Endodermal cell (in vitro differentiated cells): ENCODE data around the gene SLC9A7. TPM values are rescaled to one million over a fixed set of nuclear protein-coding genes. Genes with fewer than 3 reads are reported as not detected.
A peak's percentile ranks its signal among the peaks of the same experiment; 100 is the strongest.

ENCODE experiments used
- DNase-seq: peaks from one replicate; pipeline ENCODE4 v3.0.0-alpha.2; 2017
- H3K27ac ChIP-seq: 2 replicates; pipeline ENCODE4 v1.5.1; 2013; ENCODE audit warnings: mild to moderate bottlenecking, low read depth, low read length, moderate library complexity
- H3K27me3 ChIP-seq: 2 replicates; pipeline ENCODE4 v1.6.1; 2013; ENCODE audit warnings: mild to moderate bottlenecking, low read length, moderate library complexity; ENCODE audit not compliant: insufficient read depth, control insufficient read depth, poor library complexity, severe bottlenecking
- H3K36me3 ChIP-seq: 2 replicates; pipeline ENCODE4 v1.7.0; 2013; ENCODE audit warnings: mild to moderate bottlenecking, low read length, moderate library complexity; ENCODE audit not compliant: control insufficient read depth, insufficient read depth
- H3K4me1 ChIP-seq: one replicate; pipeline ENCODE4 v1.7.0; 2013; ENCODE audit warnings: low read length; ENCODE audit not compliant: control insufficient read depth, insufficient read depth
- H3K4me3 ChIP-seq: 2 replicates; pipeline ENCODE4 v1.5.1; 2013; ENCODE audit warnings: mild to moderate bottlenecking, low read length, moderate library complexity
- H3K9ac ChIP-seq: 2 replicates; pipeline ENCODE4 v1.6.1; 2013; ENCODE audit warnings: mild to moderate bottlenecking, low read length, moderate library complexity; ENCODE audit not compliant: poor library complexity, severe bottlenecking; ENCODE audit errors: extremely low read depth
- H3K9me3 ChIP-seq: 2 replicates; pipeline ENCODE4 v1.6.1; 2013; ENCODE audit warnings: mild to moderate bottlenecking, low read length, moderate library complexity; ENCODE audit not compliant: control insufficient read depth
- H3K27ac Mint-ChIP-seq: 2 replicates; pipeline ENCODE4 v1.8.0; 2020; ENCODE audit warnings: mixed read lengths
- H3K27me3 Mint-ChIP-seq: 2 replicates; pipeline ENCODE4 v1.8.0; 2021; ENCODE audit warnings: mild to moderate bottlenecking, mixed read lengths; ENCODE audit not compliant: insufficient read depth
- H3K36me3 Mint-ChIP-seq: 2 replicates; pipeline ENCODE4 v1.8.0; 2020; ENCODE audit warnings: low read depth, mixed read lengths
- H3K4me1 Mint-ChIP-seq: 2 replicates; pipeline ENCODE4 v1.8.0; 2020; ENCODE audit warnings: mixed read lengths
- H3K4me3 Mint-ChIP-seq: 2 replicates; pipeline ENCODE4 v1.8.0; 2020; ENCODE audit warnings: mild to moderate bottlenecking, moderate library complexity, mixed read lengths
- H3K9me3 Mint-ChIP-seq: 2 replicates; pipeline ENCODE4 v1.8.0; 2020; ENCODE audit warnings: mild to moderate bottlenecking, mixed read lengths
- WGBS, 2 experiments: methylation state at CpG; one replicate each; pipeline versions ENCODE4 v1.1.5 to v1.1.7; 2013; ENCODE audit warnings: missing lambda C conversion rate in 2 of 2, mixed read lengths in 1 of 2; ENCODE audit not compliant: insufficient coverage in 1 of 2, insufficient read length in 1 of 2; 5-methylcytosine and 5-hydroxymethylcytosine counted together
- total RNA-seq, 2 donors: library from RNA; stranded (reverse); fragmentation: NEBNext Ultra II Directional in 1 of 2; extraction: Animal tissue kit (Norgen Biotek cat#: 25700) in 1 of 2; gene quantifications; 2 replicates in 1 of 2; 3 replicates in 1 of 2; pipeline ENCODE4 v1.2.1, GENCODE V29; 2021
- TF ChIP-seq, protein P1 (sequence below): fragments of 200-600 bp; sonication (generic); conservative IDR thresholded peaks from 2 replicates; pipeline ENCODE4 v1.5.0; 2021; ENCODE audit warnings: antibody characterized with exemption, mild to moderate bottlenecking

SLC9A7 gene
- total RNA-seq, 2 donors from 2014 or later, result 23.7 to 25.3 TPM

DNA sequence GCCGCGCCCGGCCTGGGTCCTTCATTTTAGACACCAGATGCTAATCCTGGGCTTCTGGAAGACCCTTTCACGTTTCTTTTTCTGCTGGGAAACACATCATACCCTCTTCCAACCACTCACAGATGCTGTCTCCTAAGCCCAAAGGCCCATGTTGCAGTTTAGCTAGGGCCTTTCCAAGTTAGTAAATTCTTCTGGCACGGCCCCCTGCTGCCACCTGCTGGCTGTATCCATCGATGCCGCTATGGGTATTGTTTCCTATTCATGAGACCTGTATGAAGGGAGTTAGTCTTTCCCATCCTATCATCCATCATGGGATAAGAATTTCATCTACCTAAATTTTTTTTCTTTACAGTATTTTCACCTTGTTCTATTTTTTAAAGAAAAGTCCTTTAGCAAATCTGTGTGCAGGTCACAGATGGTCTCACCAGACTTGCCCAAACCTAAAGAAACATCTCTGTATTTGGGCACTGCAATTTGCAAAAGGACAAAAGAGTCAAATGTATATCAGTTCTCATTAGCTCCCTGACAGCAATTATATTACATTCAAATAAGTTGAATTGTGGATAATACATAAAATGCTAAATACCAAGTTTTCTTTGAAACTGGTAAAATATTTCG lies 37.8 kb upstream of the SLC9A7 start:
- Mint-ChIP-seq H3K9me3 (peaks cover 54% of the 10 kb centered on the region), H3K4me1 (peaks cover 18% of the 10 kb centered on the region), H3K27ac (no peak overlapping the region), H3K36me3 (no peaks in the 10 kb centered on the region), H3K27me3 (no peaks in the 10 kb centered on the region), H3K4me3 (no peak overlapping the region)
- H3K27ac ChIP-seq, result no peak overlapping the region
- no peaks in the 10 kb centered on the region for H3K36me3 ChIP-seq
- no peak overlapping the region for H3K4me3 ChIP-seq
- H3K27me3 ChIP-seq, result no peaks in the 10 kb centered on the region
- TF ChIP-seq, protein P1, sequence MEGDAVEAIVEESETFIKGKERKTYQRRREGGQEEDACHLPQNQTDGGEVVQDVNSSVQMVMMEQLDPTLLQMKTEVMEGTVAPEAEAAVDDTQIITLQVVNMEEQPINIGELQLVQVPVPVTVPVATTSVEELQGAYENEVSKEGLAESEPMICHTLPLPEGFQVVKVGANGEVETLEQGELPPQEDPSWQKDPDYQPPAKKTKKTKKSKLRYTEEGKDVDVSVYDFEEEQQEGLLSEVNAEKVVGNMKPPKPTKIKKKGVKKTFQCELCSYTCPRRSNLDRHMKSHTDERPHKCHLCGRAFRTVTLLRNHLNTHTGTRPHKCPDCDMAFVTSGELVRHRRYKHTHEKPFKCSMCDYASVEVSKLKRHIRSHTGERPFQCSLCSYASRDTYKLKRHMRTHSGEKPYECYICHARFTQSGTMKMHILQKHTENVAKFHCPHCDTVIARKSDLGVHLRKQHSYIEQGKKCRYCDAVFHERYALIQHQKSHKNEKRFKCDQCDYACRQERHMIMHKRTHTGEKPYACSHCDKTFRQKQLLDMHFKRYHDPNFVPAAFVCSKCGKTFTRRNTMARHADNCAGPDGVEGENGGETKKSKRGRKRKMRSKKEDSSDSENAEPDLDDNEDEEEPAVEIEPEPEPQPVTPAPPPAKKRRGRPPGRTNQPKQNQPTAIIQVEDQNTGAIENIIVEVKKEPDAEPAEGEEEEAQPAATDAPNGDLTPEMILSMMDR, result peak; percentile 85
- H3K9me3 ChIP-seq, result no peaks in the 10 kb centered on the region
- peak; percentile 92 for DNase-seq
- 43% methylated on average over 6 of the region's 8 CpGs; no CpG with 5 or more reads in 1 of the 2 experiments for WGBS, 2 experiments
- H3K9ac ChIP-seq, result no peak overlapping the region
- peaks cover 4% of the 10 kb centered on the region for H3K4me1 ChIP-seq

- Mint-ChIP-seq H3K27me3 (no peaks in the 10 kb centered on the region), H3K36me3 (no peaks in the 10 kb centered on the region), H3K4me1 (peaks cover 20% of the 10 kb centered on the region), H3K27ac (no peak overlapping the region), H3K4me3 (no peak overlapping the region), H3K9me3 (peaks cover 66% of the 10 kb centered on the region)
- no peak for DNase-seq
- H3K4me1 ChIP-seq, result peaks cover 6% of the 10 kb centered on the region
- H3K27me3 ChIP-seq, result no peaks in the 10 kb centered on the region
- no peaks in the 10 kb centered on the region for H3K36me3 ChIP-seq
- H3K9me3 ChIP-seq, result no peaks in the 10 kb centered on the region
- TF ChIP-seq, protein P1, result no peak
- no peak overlapping the region for H3K4me3 ChIP-seq
- 88 to 100% methylated on average over 1 to 4 of the region's 6 CpGs for WGBS, 2 experiments
- H3K9ac ChIP-seq, result no peak overlapping the region
- no peak overlapping the region for H3K27ac ChIP-seq
These were observed 34.6 kb upstream of the SLC9A7 start for GRCh38 chrX:46793386-46794143.

- Mint-ChIP-seq H3K4me1 (peaks cover 20% of the 10 kb centered on the region), H3K27ac (peak overlapping the region; percentile 35)
- no peak overlapping the region for H3K9ac ChIP-seq
These were observed 33.9 kb upstream of the SLC9A7 start for GRCh38 chrX:46792810-46793188.

More at GRCh38 chrX:46792810-46793188, 33.9 kb upstream of the SLC9A7 start:
- H3K4me1 ChIP-seq, result peaks cover 6% of the 10 kb centered on the region
- no peak for DNase-seq
- no peaks in the 10 kb centered on the region for H3K27me3 ChIP-seq
- Mint-ChIP-seq H3K36me3 (no peaks in the 10 kb centered on the region), H3K9me3 (peaks cover 72% of the 10 kb centered on the region), H3K4me3 (no peak overlapping the region), H3K27me3 (no peaks in the 10 kb centered on the region)
- WGBS, 2 experiments, result no CpG with 5 or more reads among the region's 4 CpGs
- no peaks in the 10 kb centered on the region for H3K9me3 ChIP-seq
- no peaks in the 10 kb centered on the region for H3K36me3 ChIP-seq
- no peak overlapping the region for H3K4me3 ChIP-seq
- TF ChIP-seq, protein P1, result no peak
- no peak overlapping the region for H3K27ac ChIP-seq
